CD4-positive, alpha-beta T cell treated with Interferon alpha-2 for 1 hour (primary cell): ENCODE measurements around the gene EMP3.

Source experiments
- DNase-seq, 2 donors: peaks; one replicate each; pipeline ENCODE4 v3.0.0-alpha.2; 2020 to 2022

EMP3 gene

GRCh38 chr19:48318286-48318987 is 6.9 kb upstream of the EMP3 start:
- no peak for DNase-seq

DNA sequence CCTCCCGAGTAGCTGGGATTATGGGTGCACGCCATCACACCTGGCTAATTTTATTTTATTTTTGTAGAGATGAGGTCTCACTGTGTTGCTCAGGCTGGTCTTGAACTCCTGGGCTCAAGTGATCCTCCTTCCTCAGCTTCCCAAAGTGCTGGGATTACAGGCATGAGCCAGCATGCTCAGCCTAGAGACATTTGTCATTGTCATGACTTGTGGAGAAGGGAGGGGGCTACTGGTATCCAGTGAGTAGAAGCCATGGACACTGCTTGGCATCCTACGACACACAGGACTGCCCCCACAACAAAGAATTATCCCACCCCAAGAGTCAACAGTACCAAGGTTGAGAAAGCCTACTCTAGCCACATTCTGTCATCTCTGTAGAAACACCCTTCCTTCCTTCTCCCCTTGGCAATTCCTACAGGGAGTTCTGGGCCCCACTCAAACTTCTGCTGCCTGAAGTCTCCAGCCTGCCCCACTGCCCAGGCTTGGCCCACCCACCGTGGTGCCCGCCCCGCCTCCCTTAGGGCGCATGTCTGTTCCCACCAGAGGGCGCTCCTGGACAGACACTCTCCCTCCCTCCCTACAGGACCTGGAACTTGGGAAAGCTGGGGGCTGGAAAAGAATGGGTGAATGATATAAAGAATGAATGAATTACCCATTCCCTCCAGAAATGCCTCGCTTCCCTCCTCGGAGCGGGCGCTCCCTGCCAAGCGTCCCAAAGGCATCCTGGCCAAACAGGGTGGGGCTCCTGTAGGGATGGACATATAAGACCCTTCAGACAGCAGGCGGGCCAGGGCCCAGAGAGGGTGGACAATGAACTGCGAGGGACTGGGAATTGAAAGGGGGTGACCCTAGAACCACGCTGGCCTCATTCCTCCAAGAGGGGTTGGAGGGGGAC is 5.5 kb upstream of the EMP3 start:
- peak; percentile 76 to 81 for DNase-seq

DNA sequence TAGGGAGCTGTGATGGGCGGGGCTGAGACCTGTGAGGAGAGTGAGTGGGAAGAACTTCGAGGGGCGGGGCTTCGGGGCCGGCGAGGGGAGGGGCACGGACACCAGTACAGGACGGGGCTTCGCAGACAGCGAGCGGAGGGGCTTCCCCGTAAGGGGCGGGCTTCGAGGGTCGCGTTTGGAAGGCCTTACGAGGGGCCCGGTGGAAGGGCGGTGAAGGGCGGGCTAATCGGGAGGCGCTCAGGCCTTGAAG is 4.1 kb upstream of the EMP3 start:
- DNase-seq: peak; percentile 99

DNA sequence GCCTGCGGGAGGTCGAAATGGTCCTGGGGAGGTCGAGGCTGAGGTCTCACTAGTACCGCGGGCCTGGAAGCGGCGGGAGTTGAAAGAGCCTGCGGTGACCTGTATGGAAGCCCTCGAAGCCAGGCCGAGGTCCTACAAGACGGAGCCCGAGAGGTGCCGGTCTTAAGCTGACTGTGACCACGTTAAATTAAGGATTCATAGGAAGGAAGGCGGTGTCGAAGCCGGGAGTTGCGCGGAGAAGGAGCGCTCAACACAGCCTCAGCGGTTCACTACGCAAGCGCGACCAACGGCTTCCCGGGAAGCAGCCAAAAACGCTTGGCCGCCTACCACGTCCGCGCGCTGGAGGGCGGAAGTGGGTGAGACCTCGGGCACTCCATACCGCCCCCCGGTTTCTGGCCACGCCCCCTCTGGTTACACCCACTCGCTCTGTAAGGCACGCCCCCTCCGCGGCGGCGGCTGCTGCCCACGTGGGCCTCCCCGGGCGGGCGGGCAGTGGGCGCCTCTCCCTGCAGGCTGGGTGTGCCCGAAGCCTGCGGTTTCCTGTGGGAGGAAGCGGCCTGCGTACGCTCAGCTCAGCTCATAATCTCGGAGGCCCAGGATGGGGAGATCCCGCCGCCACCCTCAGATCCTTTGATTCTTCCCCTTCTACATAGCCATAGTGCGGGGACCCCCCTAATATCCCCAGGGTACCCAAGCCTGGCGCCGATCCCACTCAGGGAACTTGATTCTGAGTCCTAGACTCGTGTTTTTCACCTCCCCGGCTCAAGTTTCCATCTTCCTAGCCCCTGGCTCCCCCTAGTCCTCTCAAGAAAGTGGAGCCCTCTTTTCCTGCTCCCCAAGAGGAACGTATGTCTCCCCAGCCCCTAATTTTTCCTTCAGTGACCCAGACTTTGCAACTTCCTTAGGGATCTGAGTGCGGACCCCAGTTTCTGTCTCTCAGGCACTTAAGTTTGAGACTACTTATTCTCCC is 3.4 kb upstream of the EMP3 start:
- peak; percentile 99 for DNase-seq

DNA sequence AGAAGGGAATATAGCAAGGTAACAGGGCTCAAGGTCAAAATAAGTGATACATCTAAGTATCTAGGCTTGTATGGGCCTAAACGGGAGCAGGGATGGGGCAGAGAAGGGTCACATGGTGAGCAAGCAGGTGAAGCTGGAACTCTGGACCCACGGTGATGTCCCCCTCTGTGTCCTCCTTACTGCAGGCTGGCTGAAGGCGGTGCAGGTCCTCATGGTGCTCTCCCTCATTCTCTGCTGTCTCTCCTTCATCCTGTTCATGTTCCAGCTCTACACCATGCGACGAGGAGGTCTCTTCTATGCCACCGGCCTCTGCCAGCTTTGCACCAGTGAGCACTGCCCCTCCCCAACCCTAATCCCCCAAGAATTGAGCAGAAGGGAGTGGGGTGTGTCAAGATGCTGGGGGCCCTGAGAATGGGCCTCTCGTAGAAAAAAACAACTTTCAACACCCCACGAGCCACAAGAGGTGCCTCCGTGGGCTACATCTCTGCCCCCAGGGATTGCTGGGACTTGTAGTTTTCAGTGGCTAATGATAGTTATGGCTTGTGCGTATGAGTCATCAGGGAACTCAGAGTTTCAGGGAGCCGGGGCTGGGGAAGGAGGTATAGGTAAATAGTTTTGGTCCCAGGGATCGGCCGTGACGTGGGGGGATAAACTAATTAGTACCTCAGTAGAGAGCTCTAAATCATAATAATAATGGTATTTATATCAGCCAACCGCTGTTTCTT is 4.0 kb downstream of the EMP3 start:
- DNase-seq: peak; percentile 40 to 69

DNA sequence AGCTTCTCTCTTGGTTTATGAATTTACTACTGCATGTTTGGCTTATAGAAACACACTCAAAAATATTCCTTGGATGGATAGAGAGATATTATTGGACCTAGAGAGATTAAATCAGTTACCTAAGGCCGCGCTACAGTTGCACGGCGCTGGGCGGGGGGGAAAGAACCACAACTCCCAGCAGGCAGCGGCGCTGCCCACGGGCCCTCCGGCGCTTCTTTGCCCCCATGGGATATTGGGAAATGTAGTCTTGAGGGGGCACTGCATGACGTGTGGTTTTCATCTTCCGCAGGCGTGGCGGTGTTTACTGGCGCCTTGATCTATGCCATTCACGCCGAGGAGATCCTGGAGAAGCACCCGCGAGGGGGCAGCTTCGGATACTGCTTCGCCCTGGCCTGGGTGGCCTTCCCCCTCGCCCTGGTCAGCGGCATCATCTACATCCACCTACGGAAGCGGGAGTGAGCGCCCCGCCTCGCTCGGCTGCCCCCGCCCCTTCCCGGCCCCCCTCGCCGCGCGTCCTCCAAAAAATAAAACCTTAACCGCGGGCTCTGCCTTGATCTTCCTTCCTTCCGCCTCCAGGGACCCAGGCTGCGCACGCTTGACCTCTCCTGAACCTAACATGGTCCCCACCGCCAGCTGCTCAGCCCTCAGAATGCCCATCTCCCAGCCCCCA is 4.8 kb downstream of the EMP3 start:
- DNase-seq: peak; percentile 86 to 92

DNA sequence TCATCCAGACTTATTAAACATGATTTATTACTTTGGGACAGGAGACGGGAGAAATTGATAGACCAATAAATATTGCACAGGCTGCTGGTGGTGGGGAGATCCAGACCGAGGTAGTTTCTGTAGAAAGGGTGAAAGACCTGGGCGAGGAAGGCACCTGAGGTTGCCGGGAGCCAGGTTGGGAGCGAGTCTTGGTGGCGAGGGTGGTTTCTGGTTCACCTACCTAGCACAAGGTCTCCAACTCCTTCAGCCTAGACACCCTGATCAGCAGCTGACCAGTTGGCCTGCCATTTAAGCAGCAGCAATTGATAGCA is 7.0 kb downstream of the EMP3 start:
- DNase-seq: no peak

DNA sequence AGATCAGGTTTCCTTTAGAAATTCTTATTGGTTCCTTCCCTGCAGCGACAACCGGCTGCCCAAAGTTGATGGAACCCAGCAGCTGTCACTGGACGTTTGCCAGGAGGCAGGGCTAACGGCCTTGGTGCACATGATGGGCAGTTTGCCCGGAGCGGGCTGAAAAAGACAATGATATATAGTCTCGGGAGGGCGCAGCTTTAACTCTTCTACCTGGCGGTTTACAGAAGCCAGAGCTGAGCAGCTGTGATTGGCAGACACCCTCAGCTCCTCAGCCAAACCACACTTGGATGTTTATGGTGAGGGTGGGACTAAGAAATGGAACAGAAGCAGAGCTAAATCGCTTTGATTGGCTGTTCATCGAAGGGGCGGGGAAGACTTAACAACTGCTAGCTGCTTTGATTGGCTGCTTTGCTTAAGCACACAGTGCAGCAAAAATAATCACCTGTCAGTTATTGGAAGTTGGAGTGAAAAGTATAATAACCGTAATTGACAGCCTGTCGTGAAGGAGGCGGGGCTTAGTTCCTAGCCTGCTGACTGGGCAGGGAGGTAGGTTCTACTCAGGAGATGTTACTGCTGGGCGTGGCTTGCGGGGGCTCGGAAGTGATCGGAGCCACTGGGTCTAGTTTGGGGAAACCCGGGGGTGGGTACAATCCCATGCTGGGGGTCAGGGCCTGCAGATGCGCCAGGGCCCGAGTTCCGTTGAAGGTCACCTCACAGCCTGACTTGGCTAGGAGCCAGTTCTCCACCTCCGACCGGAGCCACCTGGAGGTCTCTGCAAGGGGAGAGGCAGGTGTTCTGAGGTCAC is 7.5 kb downstream of the EMP3 start:
- DNase-seq: peak; percentile 99

DNA sequence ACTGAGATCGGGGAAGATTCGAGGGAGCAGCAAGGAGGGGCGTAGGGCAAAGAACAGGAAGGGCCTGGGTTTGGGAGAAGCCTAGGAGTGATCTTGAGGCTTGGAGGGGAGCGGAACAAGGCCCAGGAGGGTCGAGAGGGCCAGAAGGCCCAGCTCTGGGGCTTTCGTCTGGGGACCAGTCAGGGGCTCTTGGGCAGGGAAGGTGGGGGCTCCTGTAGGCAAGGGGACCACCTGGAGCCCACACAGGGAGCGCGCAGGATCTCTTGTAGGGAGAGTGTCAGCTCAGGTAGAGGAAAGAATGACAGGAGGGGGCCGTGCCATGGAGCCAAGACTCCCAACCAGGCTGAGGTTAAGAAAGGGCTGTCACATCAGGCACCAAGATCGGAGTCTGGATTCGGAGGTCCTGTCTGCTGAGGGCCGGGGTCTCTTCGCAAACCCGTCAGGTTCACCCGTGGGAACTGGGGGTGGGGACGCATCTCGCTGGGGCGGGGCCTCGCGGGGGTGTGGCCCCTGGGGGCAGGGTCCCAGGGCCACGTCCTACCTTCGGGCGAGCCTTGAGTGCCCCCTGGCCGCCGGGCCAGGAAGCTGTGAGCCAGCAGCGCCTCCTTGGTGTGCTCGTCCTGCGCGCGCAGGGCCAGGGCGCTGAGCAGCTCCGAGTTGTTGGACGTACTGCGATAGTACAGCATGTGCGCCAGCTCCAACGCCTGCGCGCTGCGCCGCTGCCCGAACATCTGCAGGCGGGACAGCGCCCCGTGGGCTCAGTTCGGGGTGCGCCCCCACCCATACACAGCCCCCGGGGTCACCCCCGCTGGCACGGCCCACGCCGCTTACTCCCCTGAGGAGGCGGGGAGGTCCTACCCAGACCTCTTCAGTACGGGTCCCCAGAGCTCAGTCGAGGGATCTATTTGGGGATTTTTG is 8.4 kb downstream of the EMP3 start:
- peak; percentile 95 to 96 for DNase-seq

GRCh38 chr19:48338253-48338755 is 13.0 kb downstream of the EMP3 start:
- no peak for DNase-seq

GRCh38 chr19:48338802-48339503 is 13.6 kb downstream of the EMP3 start:
- DNase-seq: no peak

DNA sequence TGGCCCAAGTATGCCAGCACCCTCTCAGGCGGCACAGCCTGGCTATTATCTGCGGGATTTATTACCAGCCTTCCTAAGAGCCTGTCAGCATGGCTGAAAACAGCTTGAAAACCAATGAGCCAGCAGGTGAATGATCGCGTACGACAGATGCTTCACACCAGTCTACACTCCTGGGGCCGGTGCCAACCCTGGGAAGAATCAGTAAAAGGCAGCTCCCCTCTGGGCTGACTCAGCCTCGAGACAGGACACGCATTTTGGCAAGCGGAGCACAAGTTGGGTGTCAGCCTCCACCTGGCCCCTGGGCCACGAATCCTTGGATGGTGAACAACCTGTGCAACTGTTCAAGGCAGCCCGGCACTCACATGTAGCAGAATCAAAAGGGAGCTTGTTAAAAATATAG is 15.6 kb downstream of the EMP3 start:
- DNase-seq: no peak

DNA sequence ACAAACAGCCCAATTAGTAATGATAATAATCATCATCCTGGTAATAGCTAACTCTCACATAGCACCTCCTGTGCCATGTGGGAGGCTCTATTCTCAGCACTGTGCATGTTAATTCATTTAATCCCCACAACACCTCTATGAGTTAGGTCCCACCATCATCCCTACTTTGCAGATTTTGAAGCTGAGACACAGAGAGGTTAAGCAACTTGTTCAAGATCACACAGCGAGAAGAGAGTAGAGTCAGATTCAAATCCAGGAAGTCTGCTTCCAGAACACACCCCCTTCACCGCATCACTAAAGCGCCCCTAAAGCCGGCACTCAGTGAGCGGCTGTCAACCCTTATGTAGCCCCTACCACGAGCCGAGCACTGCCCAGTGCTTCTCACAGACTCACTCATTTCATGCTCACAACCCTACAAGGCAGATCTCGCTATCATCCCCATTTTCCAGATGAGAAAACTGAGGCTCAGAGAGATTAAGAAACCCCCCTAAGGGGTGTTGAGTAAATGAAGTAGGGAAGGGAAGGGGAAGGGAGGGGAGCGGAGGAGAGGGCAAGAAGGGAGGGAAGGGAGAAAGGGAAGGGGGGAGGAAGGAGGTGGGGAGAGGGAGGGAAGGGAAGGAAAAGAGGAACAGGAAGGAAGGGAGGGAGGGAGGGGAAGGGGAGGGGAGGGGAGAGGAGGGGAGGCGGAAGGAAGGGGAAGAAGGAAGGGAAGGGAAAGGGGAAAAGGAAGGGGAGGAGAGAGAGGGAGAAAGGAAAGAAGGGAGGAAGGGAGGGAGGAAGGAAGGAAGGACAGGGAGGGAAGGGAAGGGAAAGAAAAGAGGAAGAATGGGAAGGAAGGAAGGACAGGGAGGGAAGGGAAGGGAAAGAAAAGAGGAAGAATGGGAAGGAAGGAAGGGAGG is 16.4 kb downstream of the EMP3 start:
- no peak for DNase-seq

DNA sequence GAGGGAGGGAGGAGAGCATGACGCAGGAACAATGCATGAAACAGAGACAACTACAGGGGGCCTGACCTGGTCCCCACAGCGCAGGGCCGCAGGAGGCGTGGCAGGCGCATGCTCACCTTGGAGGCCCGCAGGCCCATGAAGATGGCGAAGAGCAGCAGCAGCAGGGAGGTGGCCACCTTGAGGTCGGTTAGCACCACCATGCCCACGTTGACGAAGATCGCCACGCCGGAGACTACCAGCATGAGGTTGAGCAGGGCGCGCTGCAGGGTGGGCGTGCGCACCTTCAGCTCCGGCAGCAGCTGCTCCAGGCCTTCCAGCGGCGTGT is 17.0 kb downstream of the EMP3 start:
- no peak for DNase-seq

DNA sequence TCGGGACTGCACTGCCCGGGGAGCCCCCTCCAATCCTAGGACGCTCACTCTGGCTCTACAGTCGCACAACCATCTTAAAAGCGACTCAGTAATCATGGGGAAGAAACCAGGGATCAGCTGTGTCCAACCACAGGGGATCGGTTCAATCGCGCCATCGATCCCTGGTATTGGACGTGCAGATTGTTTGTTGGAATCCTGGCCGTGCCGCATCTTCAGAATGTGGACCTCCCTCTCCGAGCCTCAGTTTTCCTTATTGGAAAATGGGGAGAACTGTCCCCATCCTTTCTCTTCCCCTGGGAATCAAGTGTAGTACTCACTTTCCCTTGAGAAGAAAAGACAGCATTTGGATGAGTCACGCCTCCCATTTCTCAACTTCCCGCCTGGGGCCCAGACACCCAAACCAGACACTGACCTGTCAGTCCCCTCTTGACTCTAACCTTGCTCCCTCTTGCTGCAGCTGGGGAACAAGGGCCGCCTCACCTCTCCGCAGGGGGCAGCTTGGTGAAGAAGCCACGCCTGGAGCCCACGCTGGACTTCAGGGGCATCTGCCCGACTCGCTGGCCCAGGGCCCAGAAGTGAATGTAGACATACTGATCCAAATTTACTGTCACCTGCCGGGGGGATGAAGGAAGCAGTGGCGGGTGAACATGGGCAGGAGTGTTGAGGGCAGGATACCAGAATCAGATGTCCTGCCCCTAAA is 17.6 kb downstream of the EMP3 start:
- DNase-seq: no peak

GRCh38 chr19:48344892-48345291 is 19.5 kb downstream of the EMP3 start:
- DNase-seq: no peak

DNA sequence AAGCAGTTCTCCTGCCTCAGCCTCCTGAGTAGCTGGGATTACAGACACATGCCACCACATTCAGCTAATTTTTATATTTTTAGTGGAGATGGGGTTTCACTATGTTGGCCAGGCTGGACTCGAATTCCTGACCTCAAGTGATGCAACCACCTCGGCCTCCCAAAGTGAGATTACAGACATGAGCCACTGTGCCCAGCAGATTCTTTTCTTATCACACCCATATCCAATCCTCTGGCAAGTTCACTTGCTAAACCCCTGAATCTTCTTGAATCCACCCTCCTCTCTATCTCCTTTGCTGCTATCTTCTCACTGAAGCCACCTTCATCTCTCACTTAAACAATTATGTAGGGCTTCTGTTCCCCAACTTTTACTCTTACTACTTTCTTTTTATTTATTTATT is 20.8 kb downstream of the EMP3 start:
- DNase-seq: no peak

DNA sequence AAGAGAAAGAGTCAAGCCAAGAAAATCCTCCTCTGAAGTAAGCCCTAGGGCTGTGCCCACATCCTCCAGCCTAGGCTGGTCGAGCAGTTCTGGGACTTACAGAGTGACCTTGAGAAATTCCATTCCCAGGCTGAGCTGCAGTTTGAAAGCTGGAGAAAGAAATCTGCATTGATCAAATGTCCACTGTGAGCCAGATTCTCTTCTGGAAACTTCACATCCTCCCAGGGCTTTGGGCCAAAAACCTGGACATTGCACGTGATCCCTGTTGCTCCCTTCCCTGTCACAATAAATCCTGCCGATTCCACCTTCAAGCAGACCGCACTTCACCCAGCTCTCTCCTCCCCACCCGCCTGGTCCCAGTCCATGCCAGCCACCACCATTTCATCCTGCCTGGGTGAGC is 22.7 kb downstream of the EMP3 start:
- no peak for DNase-seq
